Gastroesophageal sphincter (tissue), 3 donors: ENCODE data around the gene MBL2.

Source experiments
- CTCF ChIP-seq, 4 experiments: fragments of 200-600 bp in 2 of 4; fragments of 450-650 bp in 2 of 4; sonication (generic) in 1 of 4; IDR thresholded peaks; one replicate each; pipeline ENCODE4 v1.5.1; 2017 to 2019; ENCODE audit warnings: antibody characterized with exemption in 4 of 4, mild to moderate bottlenecking in 2 of 4, moderate library complexity in 2 of 4
- POLR2AphosphoS5 ChIP-seq: sonication (generic); formaldehyde crosslinking; IDR thresholded peaks from one replicate; pipeline ENCODE4 v1.6.1; 2017; ENCODE audit warnings: antibody characterized with exemption

- TF ChIP-seq CTCF (IDR thresholded peaks at IDR 0.05): peak in 1 of 4 experiments; percentile 31
- no peak for TF ChIP-seq POLR2AphosphoS5
These were observed 6.2 kb upstream of the MBL2 start for GRCh38 chr10:52778511-52779392.
